ENCODE measurements around the gene RPTOR. TPM values are rescaled to one million over a fixed set of nuclear protein-coding genes. Genes with fewer than 3 reads are reported as not detected.

The RPTOR gene
- polyA plus RNA-seq, 1 donor (not counting 4 experiments of a cell fraction or from before 2014, with no cell fraction given) = 4.0 TPM

- Histone ChIP-seq H3K9me1 (ENCODE audit: control insufficient read depth, extremely low read depth, insufficient read depth, low read length) (no peaks in the 10 kb centered on the region), H3K4me1 (ENCODE audit: control insufficient read depth, extremely low read depth, insufficient read depth, low read length) (no peaks in the 10 kb centered on the region), H3K9ac (ENCODE audit: control insufficient read depth, extremely low read depth, insufficient read depth, low read length) (no peak overlapping the region), H3K9me3 (ENCODE audit: control insufficient read depth, low read depth, low read length) (no peaks in the 10 kb centered on the region), H3K4me2 (ENCODE audit: control insufficient read depth, extremely low read depth, insufficient read depth, low read depth, low read length) (no peak overlapping the region), H3K79me2 (ENCODE audit: control insufficient read depth, insufficient read depth, low read length) (no peaks in the 10 kb centered on the region), H4K20me1 (ENCODE audit: control insufficient read depth, extremely low read depth, insufficient read depth, low read length) (no peaks in the 10 kb centered on the region), H3K4me3 (ENCODE audit: control insufficient read depth in 2 of 3, extremely low read depth in 1 of 3, insufficient read depth in 2 of 3, low read depth in 1 of 3, low read length in 3 of 3) (no peak overlapping the region), H2AFZ (ENCODE audit: control insufficient read depth, low read length) (no peak overlapping the region), H3K36me3 (ENCODE audit: control insufficient read depth in 2 of 2, extremely low read depth in 1 of 2, insufficient read depth in 2 of 2, low read length in 2 of 2) (peaks cover 7 to 15% of the 10 kb centered on the region in 2 experiments), H3K27me3 (ENCODE audit: control insufficient read depth, extremely low read depth, insufficient read depth, low read length) (no peaks in the 10 kb centered on the region), H3K27ac (ENCODE audit: control insufficient read depth, insufficient read depth, low read length) (no peak overlapping the region)
- no peak for FAIRE-seq
- TF ChIP-seq CTCF (optimal IDR thresholded peaks at IDR 0.05 in 1 of 3, IDR thresholded peaks at IDR 0.05 in 1 of 3, conservative IDR thresholded peaks at IDR 0.05 in 1 of 3; ENCODE audit: extremely low read depth in 1 of 3, insufficient read depth in 2 of 3, low read length in 3 of 3) (no peak), EZH2 (IDR thresholded peaks at IDR 0.05; ENCODE audit: low read length) (no peak)
- dilution Hi-C loops (cut with MboI; ENCODE audit: extremely low pct_ligation_motif_present, low sequenced_read_pairs) = no loop called here
- DNase-seq (ENCODE audit: low read depth, low spot score) = no peak
These were observed 338.5 kb downstream of the RPTOR start for GRCh38 chr17:80882926-80883685.

- dilution Hi-C loops (cut with MboI; ENCODE audit: extremely low pct_ligation_motif_present, low sequenced_read_pairs) = no loop called here
- FAIRE-seq = no peak
These were observed 339.4 kb downstream of the RPTOR start for GRCh38 chr17:80883831-80884735.

More at GRCh38 chr17:80883831-80884735, 339.4 kb downstream of the RPTOR start:
- Histone ChIP-seq H3K27me3 (ENCODE audit: control insufficient read depth, extremely low read depth, insufficient read depth, low read length) (no peaks in the 10 kb centered on the region), H3K4me3 (ENCODE audit: control insufficient read depth in 2 of 3, extremely low read depth in 1 of 3, insufficient read depth in 2 of 3, low read depth in 1 of 3, low read length in 3 of 3) (no peak overlapping the region), H3K36me3 (ENCODE audit: control insufficient read depth in 2 of 2, extremely low read depth in 1 of 2, insufficient read depth in 2 of 2, low read length in 2 of 2) (peaks cover 7 to 17% of the 10 kb centered on the region in 2 experiments), H4K20me1 (ENCODE audit: control insufficient read depth, extremely low read depth, insufficient read depth, low read length) (no peaks in the 10 kb centered on the region), H3K9me3 (ENCODE audit: control insufficient read depth, low read depth, low read length) (no peaks in the 10 kb centered on the region), H2AFZ (ENCODE audit: control insufficient read depth, low read length) (no peak overlapping the region), H3K27ac (ENCODE audit: control insufficient read depth, insufficient read depth, low read length) (no peak overlapping the region), H3K79me2 (ENCODE audit: control insufficient read depth, insufficient read depth, low read length) (no peaks in the 10 kb centered on the region), H3K4me1 (ENCODE audit: control insufficient read depth, extremely low read depth, insufficient read depth, low read length) (no peaks in the 10 kb centered on the region), H3K9ac (ENCODE audit: control insufficient read depth, extremely low read depth, insufficient read depth, low read length) (no peak overlapping the region), H3K9me1 (ENCODE audit: control insufficient read depth, extremely low read depth, insufficient read depth, low read length) (no peaks in the 10 kb centered on the region), H3K4me2 (ENCODE audit: control insufficient read depth, extremely low read depth, insufficient read depth, low read depth, low read length) (no peak overlapping the region)
- DNase-seq (ENCODE audit: low read depth, low spot score) = no peak
- TF ChIP-seq CTCF (optimal IDR thresholded peaks at IDR 0.05 in 1 of 3, IDR thresholded peaks at IDR 0.05 in 1 of 3, conservative IDR thresholded peaks at IDR 0.05 in 1 of 3; ENCODE audit: extremely low read depth in 1 of 3, insufficient read depth in 2 of 3, low read length in 3 of 3) (no peak), EZH2 (IDR thresholded peaks at IDR 0.05; ENCODE audit: low read length) (no peak)

Data from keratinocyte (primary cell).